Activated CD4-positive, alpha-beta T cell treated with anti-CD3 and anti-CD28 coated beads, Interleukin-2, amount 50 U/mL, for 1 hour (primary cell): ENCODE measurements around the gene TTLL9.

Experiments
- DNase-seq: peaks from one replicate; pipeline ENCODE4 v3.0.0-alpha.2; 2020

TTLL9 gene

DNA sequence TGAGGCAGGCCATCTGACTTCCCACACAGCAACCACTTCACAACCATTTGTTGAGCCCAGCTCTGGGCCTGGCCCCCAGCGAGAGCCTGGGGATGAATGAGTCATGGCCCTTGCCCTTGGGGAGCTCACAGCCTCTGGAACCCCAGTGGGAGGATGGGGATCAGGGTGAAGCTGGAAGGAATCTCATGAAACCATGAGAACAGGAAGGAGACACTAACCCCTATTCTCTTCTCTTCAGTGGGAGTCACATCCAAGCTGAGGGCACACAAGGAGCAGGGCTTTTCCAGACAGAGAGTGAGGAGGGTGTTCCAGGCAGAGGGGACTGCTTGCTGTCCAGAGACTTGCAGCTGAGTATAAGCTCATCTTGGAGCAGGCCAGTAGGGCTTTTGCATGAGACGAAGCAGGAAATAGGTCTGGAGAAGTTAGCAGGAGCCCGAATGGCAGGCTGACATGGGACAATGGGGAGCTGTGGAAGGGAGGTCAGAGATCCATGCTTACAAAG, 32.5 kb upstream of the TTLL9 start:
- no peak for DNase-seq

DNA sequence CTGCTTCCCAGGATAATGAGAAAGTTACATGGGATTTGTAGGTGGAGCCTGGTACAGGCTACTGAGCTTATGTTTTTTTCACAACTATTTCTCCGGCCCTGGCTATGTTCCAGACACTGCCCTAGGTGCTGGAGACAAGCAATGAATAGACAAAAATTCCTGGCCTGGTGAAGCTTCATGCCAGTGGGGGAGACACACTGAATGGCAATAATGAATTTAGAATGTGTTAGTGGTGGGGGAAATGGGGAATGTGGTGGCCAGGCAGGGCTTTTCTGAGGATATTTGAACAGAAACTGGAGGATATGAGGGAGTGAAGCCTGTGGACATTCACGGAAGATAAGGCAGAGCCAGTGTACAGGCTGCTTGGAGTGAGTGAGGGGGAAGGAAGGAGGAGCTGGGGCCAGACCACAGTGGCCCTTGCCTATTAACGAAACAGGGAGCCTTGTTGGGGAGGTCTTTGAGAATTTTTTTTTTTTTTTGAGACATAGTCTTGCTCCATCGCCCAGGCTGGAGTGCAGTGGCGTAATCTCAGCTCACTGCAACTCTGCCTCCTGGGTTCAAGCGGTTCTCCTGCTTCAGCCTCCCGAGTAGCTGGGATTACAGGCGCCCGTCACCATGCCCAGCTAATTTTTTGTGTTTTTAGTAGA, 31.7 kb upstream of the TTLL9 start:
- DNase-seq, result no peak

DNA sequence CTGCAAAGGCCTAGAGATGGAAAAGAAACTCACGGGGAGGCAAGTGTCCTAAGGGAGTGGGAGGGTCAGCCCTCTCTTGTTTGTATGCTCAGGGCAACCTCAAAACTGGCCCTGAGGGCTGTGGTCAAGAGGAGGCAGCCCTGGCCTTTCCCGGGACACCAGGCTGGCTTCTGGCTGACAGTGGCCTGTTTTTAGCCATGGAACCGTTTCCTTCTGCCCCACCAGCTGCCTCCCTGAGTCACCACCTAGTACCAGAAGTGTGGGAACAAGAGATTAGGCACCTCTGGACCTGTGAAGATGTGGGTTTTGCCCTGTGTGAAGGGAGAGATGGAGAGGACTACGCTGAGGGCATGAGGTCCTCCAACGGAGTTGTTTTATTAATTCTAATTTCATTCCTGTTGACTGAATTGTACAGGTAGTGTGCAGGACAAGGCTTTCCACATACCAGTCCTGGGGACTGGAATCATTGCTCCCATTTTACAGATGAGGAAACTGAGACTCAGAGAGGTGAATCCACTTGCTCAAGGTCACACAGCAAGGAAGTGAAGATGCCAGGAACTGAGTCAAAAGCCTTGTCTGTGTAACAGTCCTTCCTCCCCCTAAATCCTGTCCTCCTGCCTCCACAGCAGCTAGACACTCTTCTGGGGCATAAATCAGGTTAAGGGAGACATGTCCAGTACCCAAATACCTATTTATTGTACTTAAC, 30.5 kb upstream of the TTLL9 start:
- no peak for DNase-seq

DNA sequence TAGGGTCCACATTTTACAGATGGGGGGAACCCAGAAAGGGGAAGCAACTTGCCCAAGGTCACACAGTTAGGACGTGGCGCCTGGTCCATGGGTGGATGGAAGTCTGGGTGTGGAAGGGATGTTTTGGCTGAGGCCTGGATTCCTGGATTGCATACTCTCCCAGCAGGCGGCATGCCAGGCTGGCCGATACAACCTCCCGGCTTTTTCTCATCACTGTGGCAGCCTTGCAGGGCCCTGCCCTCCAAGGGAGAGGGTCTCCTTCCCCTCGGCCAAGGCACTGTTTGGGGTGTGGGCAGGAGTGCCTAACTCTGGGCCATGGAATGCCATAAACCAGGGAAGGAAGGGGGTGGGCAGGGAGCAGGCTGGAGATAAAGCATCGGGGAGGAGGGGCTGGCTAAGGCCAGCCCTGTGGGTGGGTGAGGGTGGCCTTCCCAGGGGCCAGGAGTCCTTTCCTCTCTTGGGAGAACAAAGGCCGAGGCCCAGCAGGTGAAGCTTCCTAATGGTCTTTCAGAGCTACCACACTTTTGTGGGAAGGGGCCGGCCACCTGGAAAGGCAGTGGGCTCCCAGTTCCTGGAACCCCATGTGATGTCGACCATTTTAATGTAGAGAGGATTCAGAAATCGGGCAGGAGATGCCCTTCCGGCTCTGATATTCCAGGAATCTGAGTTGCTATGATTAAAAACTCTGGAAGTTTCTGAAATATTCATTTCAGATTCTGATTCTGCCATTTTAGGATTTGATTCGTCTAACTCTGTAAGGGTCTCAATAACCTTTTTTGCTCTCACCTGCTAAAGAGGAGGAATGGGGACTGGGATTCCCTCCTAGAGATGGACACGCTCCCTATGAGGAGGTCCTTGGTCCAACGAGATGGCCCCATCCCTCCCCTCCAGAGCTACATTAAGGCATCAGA, 29.3 kb upstream of the TTLL9 start:
- DNase-seq, result no peak

DNA sequence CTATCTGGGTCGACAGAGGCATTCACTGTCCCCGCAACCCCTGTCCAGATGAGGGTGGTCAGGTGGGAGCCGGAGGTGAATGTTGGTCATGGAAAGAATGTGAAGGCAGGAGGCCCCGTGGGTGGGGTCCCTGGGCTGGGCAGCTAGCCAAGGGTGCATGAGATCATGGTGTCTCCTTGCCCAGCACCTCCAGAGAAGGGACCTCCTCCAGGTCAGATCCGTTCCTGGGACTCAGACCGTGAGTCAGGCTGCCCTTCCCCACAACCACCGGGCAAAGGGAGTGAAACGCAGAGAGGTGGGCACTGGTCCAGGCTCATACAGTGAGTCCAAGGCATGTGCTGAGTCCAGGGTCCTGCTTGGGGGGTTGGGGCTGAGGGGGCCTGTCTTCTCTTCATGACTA, 28.5 kb upstream of the TTLL9 start:
- no peak for DNase-seq

DNA sequence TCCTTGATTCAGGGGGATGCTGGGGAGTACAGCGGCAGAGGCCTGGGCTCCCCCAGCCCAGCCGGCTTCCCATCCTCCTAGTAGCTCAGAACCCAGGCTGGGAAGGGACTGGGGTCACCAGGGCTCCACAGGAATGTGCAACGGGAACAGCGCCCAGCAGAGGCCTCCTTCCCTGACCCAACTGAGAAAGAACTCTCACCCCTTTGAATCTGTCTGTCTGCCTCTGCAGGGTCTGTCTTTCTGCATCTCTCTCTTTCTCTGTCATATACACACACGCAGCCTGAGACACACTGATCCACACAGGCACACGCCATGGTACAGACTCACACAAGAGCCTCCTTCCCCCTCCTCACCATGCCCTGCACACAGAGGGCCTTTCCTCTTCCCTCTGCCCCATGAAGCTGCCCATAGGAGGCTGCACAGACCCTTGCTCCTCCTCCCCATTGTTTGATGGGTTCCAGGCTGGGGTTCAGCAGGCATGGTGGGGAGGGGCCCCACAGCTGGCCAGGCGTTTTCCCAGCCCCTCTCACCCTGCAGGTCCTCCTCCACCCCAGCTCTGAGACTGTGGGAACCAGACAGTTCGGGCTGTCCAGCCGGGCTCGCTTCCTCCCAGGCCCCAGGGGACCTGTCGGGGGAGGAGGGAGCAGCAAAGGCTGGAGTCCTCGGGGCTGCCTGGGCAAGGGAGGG, 27.8 kb upstream of the TTLL9 start:
- no peak for DNase-seq

DNA sequence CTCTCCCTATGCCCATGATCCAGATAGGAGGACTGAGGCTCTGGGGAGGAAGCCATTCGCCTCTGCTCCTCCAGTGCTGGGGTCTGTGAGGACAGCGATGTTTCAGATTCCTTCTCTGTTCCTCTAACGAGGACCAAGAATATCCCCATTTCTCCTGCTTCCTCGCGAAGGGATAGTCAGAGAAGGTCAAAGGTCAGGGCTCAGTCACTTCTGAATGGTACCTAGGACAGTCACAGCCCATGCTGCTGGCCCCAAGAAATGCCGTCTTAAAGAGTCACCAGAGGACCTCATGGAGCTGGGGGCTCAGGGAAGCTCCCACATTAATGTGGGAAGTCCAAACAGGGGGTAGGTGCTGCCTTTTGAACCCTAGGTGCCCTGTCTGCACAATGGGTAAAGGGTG, 27.1 kb upstream of the TTLL9 start:
- no peak for DNase-seq

DNA sequence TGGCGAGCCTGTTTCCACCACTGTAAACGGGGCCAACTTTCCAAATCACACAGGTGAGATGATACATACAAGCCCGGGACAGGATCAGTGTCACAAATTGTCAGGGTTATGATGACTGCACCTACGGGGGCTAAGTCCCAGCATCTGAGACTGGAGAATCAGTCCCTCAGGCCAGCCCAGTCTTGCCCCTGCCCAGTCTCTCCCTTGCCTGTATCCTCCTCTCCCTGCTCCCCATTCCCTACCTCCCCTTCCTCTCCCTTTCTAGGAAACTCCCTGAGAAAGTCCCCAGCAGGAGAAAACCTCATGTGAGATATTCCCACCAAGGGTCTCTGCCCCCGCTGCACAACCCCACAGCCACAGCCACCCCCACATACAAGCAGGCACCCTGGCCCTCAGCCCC, 26.6 kb upstream of the TTLL9 start:
- DNase-seq, result no peak

DNA sequence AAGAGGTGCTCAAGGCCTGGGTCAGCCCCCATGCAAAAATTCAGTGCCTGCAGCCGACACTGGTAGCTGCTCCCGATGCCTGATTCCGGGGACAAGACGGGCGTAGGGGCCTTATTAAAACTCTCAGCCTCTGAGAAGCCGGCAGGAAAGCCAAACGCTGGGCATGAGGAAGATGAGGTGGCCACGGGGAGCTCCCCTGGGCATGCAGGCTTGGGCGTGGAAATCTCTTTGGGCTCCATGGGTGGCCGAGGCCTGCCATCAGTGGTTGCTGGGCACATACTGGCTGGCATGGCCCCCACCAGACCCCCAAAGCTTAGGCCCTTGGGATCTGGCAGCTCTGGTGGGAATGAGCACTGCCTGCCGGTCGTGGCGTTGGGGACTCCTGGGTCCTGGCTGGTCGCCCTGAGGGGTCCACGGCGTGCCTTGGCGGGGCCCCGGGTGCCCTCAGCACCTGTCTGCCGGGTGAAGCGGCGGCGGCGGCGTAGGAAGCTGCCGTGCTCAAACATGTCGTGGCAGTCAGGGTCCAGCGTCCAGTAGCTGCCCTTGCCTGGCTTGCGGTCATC, 25.6 kb upstream of the TTLL9 start:
- no peak for DNase-seq

DNA sequence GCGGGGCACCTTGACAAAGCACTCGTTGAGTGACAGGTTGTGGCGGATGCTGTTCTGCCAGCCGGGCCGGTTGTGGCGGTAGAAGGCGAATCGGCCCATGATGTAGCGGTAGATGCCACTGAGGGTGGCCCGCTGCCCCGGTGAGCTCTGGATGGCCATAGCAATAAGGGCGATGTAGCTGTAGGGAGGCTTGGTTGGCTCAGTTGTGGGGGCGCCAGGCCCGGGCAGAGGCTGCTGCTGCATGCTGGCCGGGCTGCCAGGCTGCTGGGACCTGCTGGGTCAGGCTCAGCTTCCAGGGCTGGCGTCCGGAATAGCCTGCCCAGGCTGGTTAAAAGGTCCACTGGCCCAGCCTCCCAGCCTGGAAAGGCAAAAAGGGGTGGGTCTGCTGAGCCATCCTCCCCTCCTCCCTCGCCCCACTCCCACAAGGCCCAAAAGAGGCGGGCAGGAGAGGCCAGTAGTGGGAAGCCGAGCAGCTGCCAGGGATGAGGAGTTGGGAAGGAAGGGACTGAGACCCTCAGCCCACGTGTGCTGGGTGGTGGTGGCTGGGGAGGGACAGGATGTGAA, 25.1 kb upstream of the TTLL9 start, which contains the start of gene FOXS1:
TSS of gene FOXS1 (minus strand) at position 305 of the 564 bp plus-strand sequence. CDS start at position 243, 62 bp downstream.
- DNase-seq, result no peak

DNA sequence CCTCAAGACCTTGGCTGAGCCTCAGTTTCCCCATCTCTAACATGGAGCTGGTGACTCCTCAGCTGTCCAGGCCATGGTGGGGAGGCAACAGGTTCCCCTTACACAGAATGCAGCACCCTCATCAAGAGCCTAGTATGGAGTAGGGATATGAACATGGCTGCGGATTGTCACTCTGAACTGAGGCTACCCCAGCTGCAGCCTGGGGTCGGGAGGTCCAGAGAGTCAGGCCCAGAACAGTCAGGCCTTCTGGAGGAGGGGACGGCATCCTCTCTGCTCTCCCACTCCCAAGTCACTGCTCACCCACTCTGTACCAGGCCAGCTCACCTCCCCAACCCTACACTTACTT, 23.7 kb upstream of the TTLL9 start:
- no peak for DNase-seq

DNA sequence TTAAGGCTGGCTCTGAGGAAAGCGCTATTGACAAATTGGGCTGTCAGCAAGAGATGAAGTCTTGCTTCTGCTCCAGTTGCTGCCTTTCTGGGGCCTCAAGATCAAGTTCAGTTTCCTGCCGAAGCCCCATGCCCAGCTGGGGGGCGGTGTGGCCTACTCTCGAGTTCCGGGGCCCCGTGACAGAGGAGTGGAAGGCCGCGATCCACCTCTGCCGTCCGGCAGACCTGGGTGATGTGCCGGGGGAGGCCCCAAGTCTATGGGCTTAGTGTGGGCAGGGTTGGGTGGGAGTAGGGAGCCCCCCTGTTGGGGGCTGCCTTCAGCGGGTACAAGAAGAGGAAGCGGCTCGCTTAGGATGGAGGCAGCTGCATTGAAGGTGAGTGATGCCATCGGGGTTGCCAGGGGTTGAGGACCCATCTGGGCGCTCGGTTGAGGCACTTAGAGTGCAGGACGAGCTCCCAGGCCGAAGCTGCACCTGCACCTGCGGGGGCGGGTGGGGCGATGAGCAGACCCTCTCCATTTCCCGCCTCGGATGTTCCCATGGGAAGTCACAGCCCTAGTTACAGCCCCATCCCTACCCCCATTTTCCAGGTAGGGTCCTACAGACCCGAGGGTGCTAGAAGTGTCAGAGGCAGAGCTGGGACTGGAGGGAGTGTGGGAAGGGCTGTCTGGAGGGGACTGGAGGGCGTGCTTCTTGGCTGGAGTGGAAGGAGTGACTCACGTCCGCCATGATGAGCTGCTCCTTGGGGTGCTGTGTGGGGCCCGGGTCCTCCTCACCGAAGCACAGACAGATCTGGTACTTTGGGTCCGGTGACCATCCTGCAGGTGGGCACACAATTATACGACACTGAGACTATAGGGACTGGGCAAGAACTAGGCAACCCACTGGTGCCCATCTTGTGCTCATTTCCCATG, 22.1 kb upstream of the TTLL9 start:
- DNase-seq, result no peak

DNA sequence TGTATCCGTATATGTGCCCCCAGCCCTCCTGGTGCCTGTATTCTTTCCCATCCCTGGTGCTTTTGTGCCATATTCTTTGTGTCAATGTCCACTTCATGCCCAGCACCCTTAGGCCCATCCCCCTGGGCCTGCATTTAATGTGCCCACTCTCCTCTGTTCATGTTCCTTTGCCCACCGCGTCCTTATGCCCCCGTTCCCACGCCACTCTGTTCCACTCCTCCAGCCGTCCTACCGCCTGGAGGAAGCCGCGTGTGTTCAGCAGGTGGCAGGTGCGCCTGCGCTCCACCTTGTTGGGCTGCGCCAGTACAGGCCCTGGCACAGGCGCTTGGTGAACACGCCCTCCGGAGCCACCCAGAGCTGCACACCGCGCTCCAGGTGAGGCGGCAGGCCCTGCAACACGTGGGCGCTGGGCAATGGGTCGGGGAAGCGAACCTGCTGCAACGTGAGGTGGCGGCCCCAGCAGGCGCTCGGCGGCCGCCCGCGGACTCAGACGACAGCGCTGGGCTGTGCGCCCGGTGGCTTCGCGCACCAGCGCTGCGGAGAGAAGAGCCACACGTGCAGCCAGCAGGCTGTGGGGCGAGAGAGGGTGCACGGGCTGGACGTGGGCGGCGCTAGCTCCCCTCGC, 21.0 kb upstream of the TTLL9 start:
- no peak for DNase-seq

DNA sequence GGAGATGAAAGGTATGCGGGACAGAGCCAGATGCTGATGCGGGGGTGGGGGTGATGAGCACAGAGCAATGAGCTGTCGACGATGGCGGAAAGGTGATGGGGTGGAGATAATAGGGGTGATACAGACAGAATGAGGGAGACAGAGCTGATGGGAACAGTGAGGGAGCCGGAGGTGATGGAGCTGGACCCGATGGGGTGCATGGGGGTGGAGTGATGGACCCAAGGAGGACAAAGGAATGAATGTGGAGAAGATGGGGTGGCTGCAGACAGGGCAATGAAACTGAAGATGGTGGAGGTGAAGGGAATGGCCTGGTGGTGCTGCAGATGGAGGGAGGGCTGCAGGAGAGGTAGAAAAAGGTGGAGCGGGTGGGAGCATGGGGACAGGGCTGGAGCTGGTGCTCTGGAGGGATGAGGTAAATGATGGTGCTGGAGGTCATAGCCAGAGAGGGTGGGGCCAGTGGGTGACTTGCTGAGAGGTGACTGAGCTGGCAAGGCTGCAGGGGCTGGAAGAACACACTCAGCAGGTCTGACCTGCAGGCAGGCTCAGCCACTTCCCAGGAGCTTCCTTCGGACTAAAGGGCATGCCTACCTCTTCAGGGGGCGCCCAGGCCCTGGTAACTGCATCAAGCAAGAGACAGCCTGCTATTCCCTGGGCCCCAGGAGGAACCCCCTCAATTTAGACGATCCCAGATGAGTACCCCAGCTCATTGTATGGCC, 19.0 kb upstream of the TTLL9 start:
- DNase-seq, result no peak

DNA sequence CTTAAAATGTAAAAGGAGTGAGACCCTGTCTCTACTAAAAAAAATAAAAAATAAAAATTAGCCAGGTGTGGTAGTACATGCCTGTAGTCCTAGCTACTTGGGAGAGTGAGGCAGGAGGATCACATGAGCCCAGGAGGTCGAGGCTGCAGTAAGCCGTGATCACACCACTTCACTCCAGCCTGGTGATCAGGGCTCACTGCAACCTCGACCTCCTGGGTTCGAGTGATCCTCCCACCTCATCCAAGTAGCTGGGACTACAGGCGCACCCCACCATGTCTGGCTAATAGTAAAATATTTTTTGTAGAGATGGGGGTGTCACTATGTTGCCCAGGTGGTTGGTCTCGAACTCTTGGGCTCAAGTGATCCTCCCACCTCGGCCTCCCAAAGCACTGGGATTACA, 17.0 kb upstream of the TTLL9 start:
- no peak for DNase-seq

DNA sequence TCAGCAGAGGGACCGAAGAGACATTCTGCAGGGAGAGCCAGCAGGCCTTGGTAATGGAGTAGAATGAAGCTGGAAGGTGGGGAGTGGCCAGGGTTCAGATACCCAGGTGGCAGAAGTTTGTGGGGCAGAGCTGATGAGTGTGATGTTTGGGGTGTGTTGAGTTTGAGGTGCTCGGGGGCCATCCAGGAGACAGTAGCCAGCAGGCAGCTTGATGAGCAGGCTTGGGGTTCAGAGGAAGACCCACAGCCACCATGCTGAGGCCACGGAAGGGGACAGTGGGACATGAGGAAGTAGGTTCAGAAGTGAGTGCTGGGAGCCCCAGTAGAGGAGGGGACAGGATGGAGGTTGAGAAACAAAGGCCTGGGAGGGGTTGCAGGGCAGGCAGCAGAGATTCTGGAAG, 13.9 kb upstream of the TTLL9 start:
- no peak for DNase-seq

DNA sequence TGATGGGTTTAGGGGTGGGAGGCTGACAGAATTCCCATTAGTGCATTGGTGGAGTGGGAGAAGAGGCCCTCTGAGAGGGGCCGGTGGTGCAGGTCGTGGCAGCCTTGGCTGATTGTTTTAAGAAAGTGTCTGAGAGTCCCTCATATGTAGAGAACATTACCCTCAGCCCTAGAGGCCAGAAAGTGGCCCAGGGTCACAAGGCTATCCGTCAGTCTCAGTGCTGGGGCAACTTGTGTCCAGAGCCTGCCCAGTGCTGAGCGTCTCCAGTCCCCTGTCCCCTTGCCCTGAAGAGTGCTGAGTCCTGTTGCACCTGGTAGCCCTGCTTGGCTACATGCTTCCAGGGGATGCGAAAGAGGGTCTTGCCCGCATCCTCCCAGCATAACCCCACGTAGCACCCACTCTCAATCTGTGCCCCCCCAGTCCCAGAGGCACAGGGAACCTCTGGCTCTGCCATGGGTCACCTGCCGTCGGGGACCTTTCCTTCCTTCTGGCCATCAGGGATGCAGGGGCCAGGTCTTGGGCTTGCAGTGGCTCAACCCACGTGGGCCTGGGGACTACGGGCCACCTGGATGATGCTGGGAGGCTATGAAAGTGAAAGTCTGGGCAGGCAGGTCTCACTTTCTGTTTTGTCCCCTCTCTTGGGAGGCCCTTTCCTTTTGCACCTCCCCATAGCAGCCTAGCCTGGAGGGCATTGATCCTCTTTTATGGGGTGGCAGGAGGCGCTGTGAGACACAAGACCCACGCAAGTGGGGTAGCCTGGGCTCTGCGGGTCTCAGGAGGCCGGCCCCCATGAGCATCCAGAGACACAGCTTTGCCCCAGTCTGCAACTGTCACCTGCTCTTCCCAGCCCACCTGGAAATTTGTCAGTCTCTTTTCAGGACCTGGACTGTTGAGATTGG, 12.3 kb upstream of the TTLL9 start:
- no peak for DNase-seq

DNA sequence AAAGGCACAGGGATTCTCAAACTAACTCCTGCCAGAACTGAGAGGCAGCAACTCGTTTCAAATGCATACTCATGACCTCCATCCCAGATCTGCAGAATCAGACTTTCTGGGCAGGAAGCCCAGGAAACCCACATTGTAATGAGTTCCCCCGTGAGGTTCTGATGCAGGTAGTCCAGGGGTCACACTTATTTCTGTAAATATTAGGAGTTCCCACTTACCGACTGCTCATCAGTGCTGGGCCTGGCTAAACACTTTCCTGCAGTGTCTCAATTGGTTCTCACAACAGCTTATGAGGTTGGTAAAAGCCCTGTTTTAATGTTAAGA, 11.7 kb upstream of the TTLL9 start:
- DNase-seq, result no peak
